Stimulated activated CD4-positive, alpha-beta T cell treated with anti-CD3 and anti-CD28 coated beads, Interleukin-1b, Interleukin-23, amount 100 ng/mL, for 1 hour (primary cell): ENCODE measurements around the gene ARNT2.

Source experiments
- DNase-seq, 2 donors: peaks; one replicate each; pipeline ENCODE4 v3.0.0-alpha.2; 2020; ENCODE audit warnings: low read depth in 2 of 2

Gene ARNT2

DNA sequence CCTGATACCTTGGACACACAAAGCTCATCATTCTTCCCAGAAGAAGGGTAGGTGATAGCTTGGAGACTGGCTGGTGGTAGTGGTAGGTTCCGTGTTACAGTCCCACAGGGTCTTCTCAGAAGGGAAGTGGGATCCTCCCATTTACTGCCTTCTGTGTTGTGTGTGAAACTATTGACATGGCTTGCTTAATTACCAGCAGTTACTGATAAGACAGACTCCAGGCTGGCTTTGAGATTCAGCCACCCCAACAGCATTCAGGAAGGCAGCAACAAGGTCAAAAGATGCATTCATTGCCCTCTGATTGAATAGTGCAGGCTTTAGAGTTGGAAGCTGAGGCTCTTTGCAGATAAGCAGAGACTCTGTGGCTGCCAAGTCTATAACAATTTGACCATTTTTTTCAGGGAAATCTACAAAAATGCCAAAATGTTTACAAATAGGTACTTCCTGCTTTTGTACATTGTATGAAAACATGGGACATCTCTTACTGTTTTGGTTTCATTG, 7.7 kb downstream of the ARNT2 start:
- DNase-seq: no peak

DNA sequence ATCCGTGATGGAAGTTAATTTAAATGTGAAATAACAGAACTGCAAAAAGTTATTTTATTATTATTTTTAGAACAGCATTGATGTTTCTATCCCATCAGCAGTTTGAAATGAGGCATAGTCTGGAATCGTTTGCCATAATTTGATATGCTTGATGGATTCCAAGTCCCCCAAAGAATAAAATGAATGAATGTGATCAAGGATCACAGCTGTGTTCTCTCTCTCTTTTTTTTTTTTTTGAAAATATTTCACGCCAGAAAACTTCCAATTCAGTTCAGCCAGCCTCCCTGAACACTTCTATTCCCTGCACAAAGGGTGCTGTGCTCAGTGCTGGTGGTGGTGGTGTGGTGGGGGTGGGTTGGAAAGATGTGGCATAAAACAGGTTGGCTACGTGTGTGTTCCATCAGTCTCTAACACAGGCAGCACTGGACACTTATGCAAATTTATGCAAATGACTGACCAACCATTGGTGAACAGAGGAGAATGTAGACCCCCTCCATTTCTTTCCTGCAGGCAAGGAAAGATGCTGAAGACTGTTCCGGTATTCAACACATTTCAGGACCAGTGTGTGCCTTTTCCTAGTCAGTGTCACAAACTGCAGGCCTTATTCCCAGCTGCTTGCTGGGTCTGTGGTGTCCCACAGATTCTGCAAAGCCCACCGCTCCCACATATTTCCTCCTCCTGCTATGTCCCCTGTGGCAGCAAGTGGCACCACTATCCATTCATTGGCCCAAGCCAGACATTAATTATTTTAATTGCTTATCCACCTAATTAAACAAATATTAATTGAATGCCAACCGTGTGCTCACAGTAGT, 10.6 kb downstream of the ARNT2 start:
- DNase-seq: no peak

DNA sequence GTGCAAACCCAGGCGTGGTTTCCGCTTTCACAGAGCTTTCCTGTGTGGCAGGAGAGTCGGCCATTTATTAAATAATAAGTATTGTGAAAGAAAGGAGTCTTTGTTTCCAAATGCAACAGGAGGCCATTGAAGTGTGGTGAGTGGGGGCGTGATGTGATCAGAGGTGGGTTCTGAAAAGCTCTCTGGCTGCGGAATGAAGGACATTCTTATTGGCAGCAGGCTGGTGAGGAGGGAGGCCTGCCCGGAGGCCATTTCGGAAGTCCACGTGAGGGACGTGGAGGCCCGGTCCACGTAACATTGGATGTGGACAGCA, 11.1 kb downstream of the ARNT2 start:
- no peak for DNase-seq

DNA sequence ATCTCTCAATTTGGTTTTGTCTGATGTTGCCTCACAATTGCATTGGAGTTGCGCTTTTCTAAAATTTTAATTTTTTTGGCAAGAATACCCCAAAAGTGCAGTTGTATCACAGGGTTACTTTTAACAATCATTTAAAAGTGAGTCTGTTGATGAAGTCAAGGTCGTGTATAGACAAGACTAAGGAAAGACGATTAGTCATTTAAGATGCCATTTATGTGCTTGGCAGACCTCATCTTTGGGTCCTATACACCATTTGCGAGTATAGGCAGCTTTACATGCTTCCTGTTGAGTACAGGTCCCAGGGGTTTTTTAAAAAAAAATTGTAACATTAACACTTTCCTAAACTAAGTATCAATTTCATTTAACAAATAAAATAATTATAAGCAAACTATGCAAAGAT, 12.5 kb downstream of the ARNT2 start:
- no peak for DNase-seq

DNA sequence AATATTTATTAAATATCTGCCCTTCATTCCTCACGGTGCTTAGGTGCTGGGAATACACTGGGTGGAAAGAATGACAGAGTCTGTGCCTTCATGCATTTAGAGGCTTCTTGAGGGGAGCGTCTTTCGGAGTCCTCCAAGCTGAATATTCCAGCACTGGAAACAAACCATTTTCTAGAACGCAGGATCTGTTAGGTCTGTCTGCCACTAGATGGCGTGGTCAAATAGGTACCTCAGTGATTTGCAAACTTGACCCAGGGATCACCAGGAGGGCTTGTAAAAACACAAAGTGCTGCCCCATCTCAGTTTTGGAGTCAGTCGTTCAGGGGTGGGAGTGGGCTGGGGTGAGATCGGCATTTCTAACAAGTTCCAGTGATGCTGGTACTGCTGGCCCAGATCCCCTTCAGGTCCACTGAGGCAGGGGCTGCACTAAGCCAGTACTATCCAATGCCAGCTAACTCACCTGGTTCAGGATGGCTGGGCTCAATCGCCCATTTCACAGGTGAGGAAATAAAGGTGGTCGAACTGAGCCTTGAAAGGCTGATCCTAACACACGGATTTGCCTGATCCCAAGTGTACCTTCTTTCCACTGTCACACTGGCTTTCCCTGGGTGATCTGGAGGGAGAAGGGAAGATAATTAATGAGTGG, 14.8 kb downstream of the ARNT2 start:
- no peak for DNase-seq

DNA sequence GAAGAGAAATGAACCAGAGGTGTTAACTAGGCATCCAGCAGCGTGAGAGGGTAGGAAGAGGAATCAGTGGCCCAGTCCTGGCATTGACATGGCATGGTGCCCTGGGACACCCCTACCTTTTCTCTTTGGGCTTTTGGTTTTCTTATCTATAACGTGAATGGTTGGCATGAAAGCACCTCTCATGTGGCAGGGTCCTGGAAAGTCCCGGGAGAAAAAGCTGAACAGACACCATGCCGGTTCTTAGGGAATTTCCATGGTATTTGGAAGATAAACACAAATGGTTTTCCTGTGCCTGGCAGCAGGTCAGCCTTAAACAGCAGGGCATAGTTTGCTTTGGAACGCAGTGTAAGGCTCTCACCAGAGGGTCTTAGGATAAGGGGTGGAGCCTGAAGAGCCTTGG, 15.4 kb downstream of the ARNT2 start:
- no peak for DNase-seq

DNA sequence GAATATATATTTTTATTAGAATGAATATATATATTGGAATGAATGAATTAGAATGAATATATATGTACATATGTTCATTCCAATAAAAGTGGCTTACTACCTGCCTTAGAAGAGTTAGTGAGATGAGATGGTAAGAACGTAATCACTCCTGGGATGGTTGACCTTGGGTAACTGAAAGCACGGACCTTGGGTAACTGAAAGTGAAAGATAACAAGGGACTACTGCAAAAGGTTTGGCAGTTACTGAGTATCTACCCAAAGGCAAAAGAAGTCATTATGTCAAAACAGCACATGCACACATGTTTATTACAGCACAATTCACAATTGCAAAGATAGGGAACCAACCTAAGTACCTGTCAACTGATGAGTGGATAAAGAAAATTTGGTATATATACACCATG, 16.5 kb downstream of the ARNT2 start:
- DNase-seq: no peak

DNA sequence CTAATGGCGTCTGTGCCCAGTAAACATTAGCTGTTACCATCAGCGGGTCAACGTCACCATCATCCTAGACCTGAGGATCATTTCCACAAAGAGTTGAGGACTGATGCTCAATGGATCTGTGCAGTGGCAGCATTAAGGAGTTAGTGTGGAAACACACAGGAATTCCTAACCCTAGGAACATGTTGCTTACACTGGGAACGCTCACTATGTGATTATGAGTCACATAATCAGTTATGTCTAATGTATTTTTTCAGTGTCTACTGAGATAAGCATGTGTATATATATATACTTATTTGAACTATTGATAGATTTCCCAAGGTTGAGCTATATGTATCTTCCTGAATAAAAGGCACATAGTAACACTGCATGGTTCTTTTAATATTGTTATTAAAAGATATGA, 19.0 kb downstream of the ARNT2 start:
- no peak for DNase-seq

DNA sequence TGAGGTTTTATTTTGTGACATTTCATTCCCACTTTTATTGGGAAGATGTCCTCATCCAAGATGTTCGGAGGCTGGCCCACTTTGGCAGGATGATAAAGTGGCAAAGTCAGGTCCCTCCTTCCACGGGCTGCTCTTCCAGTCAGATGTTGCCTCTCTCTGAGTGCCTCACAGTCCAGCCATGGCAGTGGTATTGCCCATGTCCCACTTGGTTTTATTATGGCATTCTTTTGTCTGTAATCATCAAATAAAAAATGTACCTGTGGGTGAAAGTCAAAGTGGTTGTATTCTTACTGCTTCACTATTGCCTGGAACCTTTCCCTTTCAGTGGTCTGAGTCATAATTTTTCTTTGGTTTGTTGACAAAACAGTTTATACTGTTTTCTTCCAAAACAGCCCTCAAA, 20.2 kb downstream of the ARNT2 start:
- DNase-seq: no peak

DNA sequence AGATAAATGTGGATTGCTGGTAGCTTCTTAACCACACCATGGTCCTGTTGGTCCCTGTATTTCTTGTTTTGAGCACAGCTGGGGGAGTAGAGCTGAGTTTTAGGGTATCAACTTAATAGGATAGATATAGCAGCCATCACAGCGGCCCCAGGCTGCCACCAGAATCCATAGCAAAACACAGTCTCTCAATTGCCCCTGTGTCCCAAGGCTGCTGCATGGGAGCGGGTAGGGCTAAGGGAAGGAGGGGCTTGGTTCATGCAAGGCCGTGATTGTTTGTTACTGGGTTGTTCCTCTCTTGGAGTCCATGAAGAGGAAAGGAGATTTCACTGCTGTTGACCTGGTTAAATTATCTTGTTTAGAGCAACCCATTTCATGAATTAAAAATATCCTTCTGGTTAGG, 22.1 kb downstream of the ARNT2 start:
- DNase-seq: no peak

DNA sequence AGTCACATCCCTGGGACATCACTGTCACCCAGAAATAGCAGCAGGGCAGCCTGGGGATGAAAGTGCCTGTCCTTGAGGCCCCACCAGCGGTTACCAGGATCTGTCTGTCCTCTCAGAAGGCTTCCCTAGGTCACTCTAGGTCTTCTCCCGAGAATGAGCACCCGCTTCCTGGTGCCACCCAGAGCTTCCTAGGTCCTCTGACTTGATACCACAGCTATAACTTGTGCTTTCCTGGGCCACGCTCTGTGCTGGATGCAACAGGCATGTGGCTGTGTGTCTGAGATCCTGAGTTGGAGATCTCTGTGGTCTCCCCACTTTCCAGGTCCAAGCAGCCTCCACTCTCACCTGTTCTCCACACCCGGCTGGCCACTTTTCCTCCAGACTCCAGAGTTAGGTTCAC, 25.8 kb downstream of the ARNT2 start:
- no peak for DNase-seq

DNA sequence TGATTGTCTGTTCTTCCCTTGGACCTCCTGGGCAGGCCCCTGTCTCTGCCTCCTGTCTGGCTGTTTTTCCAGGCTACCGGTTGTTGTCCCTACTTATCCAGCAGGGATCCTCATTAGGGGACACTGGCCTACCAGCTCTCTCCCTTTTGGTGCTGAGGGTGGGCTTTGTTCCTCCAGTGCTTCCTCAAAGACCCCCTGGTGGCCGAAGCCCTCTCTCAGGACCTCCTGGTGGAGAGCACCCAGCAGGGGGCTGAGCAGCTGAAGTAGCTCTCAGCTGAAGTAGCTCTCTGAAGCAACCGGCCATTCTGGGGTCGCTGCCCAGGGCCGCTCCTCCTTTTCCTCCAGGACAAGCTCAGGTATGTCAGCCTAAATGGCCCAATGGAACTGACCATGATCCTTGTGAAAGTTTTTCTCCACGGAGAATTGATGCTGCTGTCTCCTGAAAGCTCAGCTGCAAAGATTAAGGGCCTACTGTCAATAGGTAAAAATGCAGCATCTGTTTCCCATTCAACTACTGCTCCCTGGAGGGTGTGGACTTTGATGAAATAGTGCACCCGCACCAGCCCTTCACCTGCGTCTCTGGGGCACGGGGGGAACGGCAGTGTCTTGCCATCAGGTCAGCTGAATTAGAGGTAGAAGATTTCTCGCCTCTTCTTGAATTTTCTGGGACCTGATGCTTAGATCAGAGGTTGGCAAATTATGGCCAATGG, 27.6 kb downstream of the ARNT2 start:
- DNase-seq: no peak

DNA sequence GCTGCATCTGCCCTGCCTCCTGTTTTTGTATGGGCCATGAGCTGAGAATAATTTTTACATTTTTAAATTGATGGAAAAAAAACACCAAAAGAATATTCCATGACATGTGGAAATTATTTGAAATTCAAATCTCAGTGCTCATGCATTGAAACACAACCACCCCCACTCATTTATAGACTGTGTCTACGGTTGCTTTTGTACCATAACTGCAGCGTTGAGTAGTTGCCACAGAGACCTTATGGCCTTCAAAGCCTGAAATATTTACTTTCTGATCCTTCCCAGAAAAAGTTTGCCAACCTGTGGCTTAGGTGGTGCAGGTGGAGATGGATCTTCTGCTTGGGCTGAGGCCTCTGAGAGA, 28.1 kb downstream of the ARNT2 start:
- DNase-seq: no peak

DNA sequence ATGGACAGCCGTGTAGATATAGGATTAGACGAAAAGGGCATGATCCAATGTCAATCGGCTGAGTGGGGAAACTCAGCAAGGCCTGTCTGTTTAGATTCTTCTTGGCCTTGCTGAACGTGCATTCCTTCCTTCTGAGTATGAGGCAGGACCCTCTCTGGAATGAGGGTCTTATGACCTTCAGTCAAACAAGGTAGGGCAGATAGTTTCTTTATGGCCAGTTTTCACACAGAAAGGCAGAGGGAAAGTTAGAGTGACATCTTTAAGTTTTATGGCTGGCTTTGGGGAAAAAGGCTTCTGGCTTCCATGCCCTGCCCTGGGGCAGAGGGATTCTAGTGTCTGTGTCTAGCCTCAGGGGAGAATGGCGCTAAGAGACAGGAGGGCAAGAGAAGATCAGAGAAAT, 29.7 kb downstream of the ARNT2 start:
- no peak for DNase-seq

DNA sequence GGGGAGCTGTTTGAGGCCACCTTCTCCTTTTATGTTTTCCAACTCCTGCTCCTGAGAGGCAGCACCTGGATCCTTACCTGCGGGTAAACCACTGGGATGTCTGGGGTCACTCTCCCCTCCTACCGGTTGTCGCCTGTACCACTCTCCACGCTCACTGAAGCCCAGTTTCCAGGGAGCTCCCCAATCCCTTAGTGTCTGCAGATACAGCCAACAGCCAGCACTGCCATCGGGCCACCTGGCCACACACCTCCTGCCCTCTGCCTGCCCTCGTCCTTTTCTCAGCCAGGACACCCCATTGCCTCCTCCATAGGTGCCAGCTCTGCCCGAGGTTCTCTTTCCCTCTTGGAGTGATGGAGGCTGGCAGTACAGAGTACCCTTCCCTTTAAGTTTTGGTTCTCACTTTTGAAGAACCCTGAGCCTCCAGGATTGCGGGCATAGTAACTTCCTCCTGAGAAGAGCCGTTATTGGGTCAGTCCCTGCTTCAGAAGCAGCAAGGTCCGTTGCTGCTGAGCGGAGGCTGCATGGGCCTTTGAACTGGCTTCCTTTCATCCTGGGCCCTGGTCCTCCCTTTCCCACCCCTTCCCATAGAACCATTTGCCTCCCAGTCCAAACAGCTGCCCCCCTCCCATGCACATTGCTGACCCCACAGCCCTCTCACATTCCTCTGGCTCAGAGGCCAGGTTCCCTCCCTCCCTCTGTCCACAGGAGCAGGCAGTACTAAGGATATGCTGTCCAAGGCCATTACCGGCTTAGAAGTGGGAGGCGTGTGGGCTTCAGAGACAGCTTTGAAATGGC, 30.9 kb downstream of the ARNT2 start:
- no peak for DNase-seq

DNA sequence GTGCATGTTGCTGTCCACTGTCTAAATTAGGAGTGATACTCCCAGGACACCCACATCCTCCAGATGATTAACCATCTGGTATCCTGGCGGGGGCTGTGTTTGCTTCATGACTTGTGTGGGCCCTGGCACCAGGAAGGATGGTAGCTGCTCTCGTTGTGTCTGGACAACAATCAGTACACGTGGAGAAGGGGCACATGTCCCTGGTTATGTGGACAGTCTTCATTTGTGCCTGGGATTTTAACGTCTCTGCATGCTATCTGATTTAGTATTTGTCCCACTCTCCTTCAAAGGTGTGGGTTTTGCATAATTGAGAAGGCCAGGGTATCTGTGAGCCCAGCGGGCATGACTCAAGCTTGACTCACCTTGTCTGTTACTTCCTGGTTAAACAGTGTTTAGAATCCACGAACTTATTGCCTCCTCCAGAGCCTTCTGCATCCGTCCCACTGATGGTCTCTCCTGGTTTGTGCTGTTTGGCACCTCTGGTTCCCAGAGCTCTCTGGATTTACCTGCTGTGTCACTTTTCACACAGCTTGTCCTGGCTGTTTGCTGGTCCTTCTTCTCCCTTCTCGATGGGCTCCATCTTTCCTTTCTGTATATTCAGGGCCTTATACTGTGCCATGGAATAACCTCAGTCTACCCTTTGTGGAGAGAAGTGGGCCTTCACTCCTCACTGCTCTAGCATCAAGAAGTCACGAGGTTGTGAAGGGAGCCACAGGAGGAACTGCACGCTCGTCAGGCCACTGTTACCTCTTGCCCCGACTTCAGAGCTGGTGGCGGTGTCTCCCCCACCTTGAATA, 32.5 kb downstream of the ARNT2 start:
- no peak for DNase-seq

DNA sequence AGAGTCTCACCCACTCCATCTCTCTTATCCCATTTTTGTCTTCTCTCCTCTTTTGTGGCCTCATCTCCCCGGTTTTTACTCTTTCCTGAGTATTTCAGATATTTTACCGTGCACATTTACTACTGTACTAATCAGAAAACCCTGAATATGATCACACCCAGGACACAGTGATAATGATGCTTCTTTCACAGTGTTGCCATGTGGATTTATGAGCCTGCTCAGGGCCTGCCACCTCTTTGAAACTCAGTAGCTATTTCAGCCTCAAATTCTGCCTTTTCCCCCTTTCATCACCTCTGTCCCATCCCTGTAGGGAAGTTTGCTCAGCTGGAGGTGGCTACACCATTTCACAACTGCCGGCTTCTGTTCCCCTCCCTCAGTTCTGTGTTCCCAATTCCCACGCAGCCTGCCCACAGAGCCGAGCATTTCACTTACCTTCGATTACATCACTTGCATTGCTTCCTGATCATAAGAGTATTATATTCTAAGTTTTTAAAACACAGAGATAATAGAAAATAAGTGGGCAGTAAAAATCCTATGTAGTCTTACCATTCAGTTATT, 33.2 kb downstream of the ARNT2 start:
- DNase-seq: no peak

DNA sequence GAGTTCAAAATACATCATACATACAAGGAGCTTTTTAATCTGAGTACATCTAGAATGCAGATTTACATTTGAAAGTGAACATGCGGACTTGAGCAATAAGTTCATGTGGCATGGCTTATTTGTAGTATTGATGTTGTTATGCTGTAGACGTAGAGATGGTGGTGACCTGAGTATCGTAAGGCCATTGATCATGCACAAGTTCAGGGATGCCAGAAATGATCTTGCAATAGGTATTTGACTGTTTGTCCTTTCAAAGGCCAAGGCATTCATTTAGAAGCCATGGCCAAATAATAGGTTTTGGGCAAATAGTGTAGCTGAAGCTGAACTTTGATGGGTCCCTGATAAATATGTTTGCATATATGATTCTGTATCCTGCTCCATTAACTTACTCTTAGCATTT, 35.0 kb downstream of the ARNT2 start:
- DNase-seq: no peak

DNA sequence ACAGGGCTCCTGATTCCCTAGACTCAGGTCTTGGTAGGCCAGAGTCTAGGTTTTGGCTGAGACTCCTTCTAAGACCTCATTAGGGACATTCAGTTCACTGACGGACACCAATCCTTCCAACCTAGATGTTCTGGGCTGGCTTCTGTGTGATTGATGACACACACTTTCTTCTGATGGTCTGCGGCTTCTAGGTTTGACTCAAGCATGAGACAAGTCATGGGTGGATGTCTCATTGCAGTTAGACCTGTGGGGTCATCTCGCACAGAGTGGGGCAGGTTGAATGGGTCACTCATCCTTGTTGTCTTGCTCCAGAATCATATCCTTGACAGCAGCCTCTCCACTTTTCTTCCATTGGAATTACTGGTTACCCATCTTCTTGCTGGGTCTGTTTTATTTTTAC, 35.8 kb downstream of the ARNT2 start:
- DNase-seq: no peak

DNA sequence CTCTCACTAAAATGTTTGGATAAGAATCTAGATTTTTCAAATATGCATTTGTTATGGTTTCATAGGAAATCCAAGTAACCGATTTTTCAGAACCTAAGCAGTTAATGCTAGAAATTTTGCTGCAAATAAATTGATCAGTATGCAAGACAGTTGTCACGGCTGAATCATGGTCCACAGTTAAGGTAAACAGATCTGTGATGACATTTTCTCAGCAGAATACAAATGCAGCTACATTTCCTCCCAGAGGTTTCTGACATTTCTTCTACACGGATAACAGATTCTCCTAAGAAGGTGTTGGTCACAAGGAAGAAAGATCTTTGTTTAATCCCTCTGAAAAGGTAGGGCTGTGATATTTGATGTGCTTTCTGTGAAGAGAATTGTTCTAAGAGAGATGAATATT, 36.9 kb downstream of the ARNT2 start:
- DNase-seq: no peak

DNA sequence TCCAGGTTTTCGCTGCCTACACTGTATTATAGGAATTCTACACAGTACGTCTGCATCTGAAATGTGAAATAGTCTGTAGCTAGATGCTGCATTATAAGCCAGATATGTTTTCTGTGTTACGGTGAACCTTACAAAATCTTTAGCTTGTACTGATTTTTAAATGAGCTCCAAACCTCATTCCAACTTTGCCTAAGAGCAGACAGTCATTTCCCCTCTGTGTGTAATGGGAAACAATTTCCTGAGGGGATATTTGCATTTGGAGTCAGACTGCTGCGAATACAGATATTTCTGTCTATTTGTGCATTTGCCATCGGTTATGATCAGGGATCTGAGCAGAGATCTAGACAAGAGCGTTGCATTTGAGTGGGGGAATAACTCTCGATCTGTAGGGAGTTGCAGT, 37.5 kb downstream of the ARNT2 start:
- no peak for DNase-seq
